Activated CD4-positive, alpha-beta T cell treated with anti-CD3 and anti-CD28 coated beads for 24 hours (primary cell): Measurements from ENCODE around the gene TSPEAR.
"Not testable (repeated sequence)": the region's sequence is repeated elsewhere in the genome, so short reads cannot be mapped to it uniquely, and the experiment has no call there.

Experiments
- DNase-seq, 2 donors: peaks; one replicate each; pipeline ENCODE4 v3.0.0-alpha.2; 2020; ENCODE audit warnings: low read depth in 2 of 2

TSPEAR gene

DNA sequence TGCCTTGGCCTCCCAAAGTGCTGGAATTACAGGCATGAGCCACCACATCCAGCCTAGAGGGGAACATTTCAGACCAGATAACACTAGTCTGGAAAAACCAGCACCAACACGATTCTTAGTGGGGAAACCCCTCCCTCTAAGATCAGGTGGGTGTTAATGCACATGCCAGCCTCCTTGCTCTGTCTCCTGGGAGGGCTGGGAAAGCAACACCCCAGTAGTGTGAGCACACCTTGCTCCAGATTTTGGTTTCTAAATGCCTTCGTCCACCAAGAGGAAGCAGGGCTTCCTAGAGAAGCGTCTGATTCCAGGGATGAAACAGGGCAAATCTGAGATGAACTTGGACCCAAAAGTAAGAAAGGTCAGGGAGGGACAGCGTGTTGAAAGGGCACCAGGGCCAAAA, 140.1 kb downstream of the TSPEAR start:
- no peak for DNase-seq

DNA sequence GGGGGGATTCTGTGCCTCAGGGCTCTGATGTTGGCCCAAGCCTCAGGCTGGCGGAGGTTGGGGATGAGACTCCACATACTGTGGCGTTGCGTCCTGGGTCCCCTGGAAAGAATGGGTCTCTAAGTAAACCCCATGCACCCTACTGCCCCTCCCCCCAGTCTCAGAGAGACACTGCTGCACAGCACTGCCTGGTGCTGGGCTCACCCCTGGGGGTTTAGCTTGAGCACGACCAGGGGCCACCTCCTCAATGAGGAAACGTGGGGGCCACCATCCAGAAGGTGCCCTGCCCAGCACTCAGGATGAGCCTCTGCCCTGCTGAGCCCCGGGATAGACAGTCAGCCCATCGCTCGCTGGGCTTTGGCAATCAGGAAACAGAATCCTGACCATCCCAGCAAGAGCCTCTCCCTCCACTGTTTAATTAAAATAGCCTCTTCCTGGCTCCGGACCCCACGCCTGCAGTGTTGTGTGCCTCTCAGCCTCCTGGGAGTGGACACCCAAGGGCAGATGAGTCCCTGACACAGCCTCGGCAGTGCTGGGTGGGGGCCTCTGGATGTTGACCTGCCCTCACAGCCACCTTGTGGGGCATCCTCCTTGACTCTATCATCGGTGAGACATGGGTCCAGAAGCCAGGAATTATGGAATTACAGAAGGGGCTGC, 141.4 kb downstream of the TSPEAR start:
- no peak for DNase-seq

DNA sequence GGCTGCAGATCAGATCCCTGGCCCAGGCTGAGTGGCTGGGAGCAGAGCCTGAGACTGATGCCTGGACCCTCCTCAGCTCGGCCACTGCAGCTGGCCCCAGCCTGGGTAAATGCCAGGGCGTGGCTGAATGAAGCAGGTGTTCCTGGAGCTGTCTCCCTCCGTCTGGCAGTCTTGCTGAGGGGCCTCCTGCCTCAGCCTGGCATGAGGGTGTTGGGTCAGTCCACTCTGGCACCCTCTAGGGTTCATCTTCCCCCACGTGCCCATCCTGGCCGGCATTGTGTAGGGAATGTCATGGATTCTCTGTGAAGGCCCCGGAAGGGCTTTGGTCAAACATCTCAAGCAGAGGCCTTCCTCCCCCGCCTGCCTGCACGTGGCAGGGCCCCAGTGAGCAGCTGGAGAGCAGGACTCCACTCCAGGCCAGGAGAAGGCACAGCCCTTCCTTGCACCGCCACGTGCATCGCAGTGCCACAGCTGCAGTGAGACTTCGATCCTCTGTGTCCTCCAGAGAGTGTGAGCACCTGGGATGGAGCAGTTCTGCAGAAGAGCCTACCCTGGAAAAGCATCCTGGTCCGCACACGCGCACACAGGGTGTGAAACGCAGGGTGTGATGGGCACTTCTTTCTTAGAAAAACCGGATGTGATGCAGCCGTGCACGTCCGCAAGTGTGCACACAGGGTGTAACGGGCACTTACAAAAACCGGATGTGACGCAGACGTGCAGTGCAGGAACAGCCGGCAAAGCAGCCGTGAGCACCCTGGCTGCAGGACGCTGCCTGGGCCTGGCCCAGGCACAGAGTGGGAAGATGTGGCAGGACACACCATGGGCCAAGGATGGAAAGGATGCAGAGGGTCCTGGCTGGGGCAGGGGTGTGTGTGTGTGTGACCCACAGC, 142.5 kb downstream of the TSPEAR start:
- DNase-seq = no peak

DNA sequence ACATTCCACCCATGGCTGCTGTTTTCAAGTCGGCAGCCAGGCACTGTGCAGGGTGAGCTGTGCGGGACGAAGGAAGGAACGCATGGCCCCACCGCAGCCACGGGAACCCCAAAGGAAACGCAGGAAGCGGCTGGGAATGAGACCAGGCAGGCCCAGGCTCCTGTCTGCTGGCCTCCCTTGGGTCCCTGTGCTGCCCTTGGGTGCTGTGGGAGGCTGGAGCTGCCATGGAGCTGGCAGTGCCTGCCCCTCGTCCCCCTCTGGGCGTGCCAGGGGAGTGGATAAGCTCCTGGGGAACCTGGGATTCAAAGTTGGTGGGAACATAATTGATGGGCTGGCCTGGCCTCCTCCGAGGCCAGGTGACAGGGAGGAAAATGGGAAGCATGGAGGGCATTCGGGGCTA, 143.1 kb downstream of the TSPEAR start:
- no peak for DNase-seq

DNA sequence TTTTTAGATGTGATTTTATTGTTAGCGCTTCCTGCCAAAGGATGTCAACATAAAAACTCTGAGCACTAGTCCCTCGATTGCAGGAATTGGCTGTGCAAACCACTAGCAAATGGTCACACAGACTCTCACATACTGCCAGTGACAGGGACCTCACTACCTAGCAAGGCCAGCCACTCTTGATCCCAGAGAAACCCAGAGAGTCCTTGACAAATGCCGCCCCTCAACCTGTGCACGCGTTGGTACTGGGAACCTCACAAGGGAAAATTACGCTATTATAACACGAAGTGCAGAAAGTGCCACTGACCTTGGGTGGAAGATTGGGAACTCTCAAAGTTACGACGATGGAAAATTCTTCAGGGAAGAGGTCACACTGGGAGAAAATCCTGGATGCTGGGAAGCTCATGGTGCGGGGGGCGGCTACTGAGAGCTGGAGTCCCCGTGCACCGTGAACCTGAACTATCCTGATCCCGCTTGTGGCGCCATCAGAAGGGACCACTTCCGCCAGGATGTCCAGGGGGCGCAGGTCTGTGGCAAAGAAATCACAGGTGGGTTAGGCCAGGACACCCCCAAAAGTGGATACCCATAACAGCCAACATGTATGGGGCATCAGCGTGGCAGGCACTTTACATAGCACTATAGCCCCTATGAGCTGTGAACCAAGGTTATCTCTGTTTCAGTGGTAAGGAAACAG, 143.7 kb downstream of the TSPEAR start:
- no peak for DNase-seq

DNA sequence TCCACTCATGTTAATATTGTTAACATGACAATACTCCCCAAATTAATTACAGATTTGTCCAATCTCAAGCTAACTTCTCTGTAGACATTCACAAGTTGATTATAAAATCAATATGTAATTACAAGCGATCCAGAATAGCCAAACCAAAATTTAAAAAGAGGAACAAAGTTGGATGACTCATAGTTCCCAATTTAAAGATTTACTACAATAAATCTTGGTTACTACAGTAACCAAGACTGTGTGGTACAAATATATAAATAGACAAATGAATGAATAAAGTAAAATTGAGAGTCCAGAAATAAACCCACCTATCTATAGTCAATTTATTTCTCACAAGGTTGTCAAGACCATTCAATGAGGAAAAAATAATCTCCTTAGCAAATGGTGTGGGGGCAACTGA, 145.0 kb downstream of the TSPEAR start:
- no peak for DNase-seq

DNA sequence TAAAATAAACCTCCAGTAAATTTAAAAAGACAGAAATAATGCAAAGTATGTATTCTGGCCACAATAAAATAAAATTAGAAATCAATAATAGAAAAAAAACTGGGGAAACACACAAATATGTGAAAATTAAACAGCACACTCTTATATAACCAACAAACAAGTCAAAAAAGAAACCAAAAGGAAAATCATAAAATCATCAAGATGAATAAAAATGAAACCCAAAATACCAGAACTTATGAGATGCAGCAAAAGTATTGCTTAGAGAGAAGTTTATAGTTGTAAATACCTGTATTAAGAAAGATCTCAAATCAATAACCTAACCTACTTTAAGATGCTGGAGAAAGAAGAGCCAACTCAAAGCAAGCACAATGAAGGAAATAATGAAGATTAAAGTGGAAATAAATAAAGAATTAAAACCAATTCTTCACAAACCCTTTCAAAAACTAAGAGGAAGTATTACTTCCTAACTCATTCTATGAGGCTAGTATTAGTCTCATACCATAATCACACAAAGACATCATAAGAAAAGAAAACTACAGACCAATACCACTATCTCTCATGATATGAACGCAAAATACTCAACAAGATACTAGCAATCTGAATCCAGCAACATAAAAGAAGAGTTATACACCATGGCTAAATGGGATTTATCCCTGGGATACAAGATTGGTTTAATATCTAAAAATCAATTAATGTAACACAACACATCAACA, 146.3 kb downstream of the TSPEAR start:
- no peak for DNase-seq

DNA sequence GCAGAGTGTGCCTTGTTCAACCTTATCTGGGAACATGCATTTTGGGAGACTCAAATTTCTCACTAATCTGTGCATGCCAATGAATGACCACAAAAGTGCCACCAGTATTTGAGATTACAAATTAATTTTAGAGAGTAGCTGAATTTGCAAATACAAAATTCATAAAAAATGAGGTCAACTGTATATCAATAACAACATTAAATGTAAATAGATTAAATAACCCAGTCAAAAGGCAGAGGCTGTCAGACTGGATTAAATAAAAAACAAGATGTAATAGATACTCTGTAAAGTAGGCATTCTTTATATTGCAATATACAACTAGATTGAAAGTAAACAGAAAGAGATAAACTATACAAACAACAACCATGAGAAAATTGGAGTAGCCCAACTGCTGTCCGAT, 147.3 kb downstream of the TSPEAR start:
- no peak for DNase-seq

- DNase-seq = no peak
Measured at GRCh38 chr21:44558695-44559094, 152.7 kb downstream of the TSPEAR start, which contains the start of gene KRTAP10-3. Gene KRTAP10-3, minus strand, starts transcription at chr21:44558795. Its CDS starts 80 bp downstream, at chr21:44558715.

GRCh38 chr21:44558329-44558675, 153.1 kb downstream of the TSPEAR start:
- not testable (repeated sequence) for DNase-seq

DNA sequence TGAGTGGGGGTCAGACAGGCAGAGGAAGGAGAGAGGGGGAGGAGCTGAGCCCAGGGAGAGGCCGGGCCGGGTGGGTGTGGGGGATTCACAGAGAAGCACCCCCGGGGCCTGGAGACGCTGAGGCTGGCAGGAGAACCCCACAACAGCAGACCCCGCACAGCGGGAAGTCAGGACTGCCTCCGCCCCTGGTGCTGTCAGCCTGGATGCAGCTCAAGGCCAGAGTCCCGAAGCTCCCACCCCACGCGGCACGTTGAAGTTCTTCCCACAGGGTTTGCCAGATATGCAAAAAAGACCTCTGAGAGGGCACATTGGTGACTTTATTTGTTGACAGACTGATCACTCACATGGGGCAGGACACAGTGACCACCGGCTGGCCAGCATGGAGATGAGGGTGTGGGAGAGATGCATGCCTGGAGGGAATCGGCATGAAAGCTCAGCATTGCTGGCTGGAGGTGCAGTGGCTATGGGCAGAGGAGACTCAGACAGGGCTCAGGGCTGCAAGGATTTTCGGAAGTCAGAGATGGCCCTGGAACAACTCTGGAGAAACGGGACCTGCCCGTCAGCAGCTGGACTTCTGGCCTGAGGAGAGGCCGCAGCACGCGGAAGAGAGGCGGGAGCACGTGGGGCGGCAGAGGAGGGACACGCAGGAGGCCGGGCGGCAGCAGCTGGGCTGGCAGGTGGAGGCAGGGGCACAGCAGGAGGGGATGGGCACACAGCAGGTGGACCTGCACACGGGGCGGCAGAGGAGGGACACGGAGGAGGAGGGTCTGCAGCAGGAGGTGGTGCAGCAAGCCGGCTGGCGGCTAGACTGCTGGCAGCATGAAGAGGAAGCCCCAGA, 153.7 kb downstream of the TSPEAR start:
- DNase-seq = no peak

GRCh38 chr21:44556879-44557278, 154.5 kb downstream of the TSPEAR start:
- no peak for DNase-seq

- DNase-seq = no peak
Measured at GRCh38 chr21:44555200-44555875, 156.0 kb downstream of the TSPEAR start.

- DNase-seq = no peak
Measured at GRCh38 chr21:44552681-44553080, 158.7 kb downstream of the TSPEAR start.

- DNase-seq = no peak
Measured at GRCh38 chr21:44552136-44552535, 159.2 kb downstream of the TSPEAR start.

GRCh38 chr21:44551340-44551961, 159.9 kb downstream of the TSPEAR start, which contains the start of gene KRTAP10-2:
Gene KRTAP10-2, minus strand, starts transcription at chr21:44551505. Its CDS starts 47 bp downstream, at chr21:44551458.
- no peak for DNase-seq

- DNase-seq = no peak
Measured at GRCh38 chr21:44550807-44551206, 160.6 kb downstream of the TSPEAR start.

GRCh38 chr21:44550285-44550684, 161.1 kb downstream of the TSPEAR start:
- not testable (repeated sequence) for DNase-seq

- DNase-seq = no peak
Measured at GRCh38 chr21:44549525-44550211, 161.7 kb downstream of the TSPEAR start.
